Mononuclear cell (primary cell): ENCODE results near the gene FRAS1. TPM values are rescaled to one million over a fixed set of nuclear protein-coding genes. Genes with fewer than 3 reads are reported as not detected.

ENCODE experiments used
- H3K27me3 ChIP-seq: 2 replicates; pipeline ENCODE4 v1.6.0; 2011; ENCODE audit warnings: low read length, control low read depth; ENCODE audit not compliant: insufficient read depth
- H3K4me1 ChIP-seq: 2 replicates; pipeline ENCODE4 v1.5.1; 2011; ENCODE audit warnings: mild to moderate bottlenecking, low read length, control low read depth; ENCODE audit not compliant: insufficient read depth
- H3K4me3 ChIP-seq: 2 replicates; pipeline ENCODE4 v1.5.1; 2011; ENCODE audit warnings: mild to moderate bottlenecking, low read length, moderate library complexity
- H3K9me3 ChIP-seq: 2 replicates; pipeline ENCODE4 v1.5.1; 2011; ENCODE audit warnings: low read depth, mild to moderate bottlenecking, control low read depth, low read length
- total RNA-seq: library from RNA; depleted of rRNA; stranded (reverse); fragments of >200 nt; gene quantifications from one replicate; pipeline ENCODE4 v1.2.3, GENCODE V29; 2012

FRAS1 gene
- total RNA-seq, 1 donor = under 0.01 TPM

GRCh38 chr4:78040431-78040830 is 16.7 kb upstream of the FRAS1 start:
- Histone ChIP-seq H3K4me3 (no peak overlapping the region), H3K27me3 (no peaks in the 10 kb centered on the region), H3K4me1 (no peaks in the 10 kb centered on the region), H3K9me3 (no peaks in the 10 kb centered on the region)

DNA sequence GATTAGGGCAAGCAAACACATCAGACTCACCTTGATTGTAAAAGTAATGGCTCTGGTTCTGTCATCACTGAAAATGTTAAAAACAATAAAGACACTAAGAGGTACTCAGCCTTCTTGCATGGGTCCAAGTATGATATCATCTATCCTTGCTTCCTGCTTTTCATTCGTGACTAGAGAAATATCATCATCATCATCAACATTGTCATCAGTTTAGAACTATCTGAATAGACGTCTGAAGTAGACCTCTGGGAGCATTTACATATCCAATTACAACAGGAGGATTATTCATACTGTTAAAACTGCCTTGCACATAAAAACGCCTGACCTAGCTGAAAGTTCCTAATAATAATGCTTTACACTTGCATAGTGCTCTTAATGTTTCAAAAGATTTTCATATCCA is 9.8 kb upstream of the FRAS1 start:
- Histone ChIP-seq H3K27me3 (peaks cover 18% of the 10 kb centered on the region), H3K4me3 (no peak overlapping the region), H3K9me3 (no peaks in the 10 kb centered on the region), H3K4me1 (no peaks in the 10 kb centered on the region)

DNA sequence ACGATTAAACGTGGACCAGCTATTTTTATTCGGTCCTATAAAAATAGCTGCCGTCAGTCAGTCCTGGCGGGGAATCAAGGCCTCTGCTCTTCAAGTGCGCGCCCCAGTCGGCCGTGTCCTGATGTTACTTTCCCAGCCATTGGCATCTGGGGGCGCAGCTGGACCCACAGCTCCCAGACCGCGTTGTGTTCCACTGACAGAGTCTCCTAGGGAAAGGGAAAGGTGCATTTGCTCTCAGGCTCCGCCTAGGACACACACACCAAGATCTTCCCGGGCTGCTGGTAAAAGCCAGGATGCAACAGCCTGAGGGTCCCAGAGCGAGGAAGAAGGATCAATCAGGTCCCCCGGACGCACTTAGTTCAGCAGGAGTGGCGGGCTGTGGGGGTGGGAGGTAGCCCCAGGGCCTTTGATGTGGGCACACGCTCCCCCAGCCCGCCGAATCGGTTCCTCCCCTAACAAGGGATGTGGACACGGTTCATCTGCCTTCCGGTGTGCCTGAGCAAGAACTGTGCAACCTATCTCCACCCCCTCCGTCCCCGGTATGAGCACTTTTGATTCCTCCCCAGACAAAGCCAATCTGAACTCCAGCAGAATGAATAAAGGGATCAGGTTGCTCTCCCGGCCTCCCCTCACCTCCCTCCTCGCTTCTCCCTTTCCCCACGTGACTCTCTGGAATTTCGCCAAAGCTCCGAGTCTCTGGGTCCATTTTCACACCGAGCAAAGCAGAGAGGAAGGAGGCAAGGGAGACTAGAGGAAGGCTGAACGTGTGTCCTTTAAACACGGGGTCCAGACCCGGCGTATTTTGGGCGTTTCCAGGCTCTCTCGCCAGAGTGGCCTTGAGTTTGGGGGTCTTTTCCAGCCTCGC is 626 bp upstream of the FRAS1 start:
- peak overlapping the region; percentile 33 for H3K4me3 ChIP-seq
- H3K4me1 ChIP-seq = peaks cover 35% of the 10 kb centered on the region
- H3K9me3 ChIP-seq = no peaks in the 10 kb centered on the region
- peaks cover 72% of the 10 kb centered on the region for H3K27me3 ChIP-seq

GRCh38 chr4:78057600-78058550 is 752 bp downstream of the FRAS1 start:
- Histone ChIP-seq H3K4me1 (peaks cover 35% of the 10 kb centered on the region), H3K27me3 (peaks cover 82% of the 10 kb centered on the region), H3K9me3 (no peaks in the 10 kb centered on the region), H3K4me3 (peak overlapping the region; percentile 33)

DNA sequence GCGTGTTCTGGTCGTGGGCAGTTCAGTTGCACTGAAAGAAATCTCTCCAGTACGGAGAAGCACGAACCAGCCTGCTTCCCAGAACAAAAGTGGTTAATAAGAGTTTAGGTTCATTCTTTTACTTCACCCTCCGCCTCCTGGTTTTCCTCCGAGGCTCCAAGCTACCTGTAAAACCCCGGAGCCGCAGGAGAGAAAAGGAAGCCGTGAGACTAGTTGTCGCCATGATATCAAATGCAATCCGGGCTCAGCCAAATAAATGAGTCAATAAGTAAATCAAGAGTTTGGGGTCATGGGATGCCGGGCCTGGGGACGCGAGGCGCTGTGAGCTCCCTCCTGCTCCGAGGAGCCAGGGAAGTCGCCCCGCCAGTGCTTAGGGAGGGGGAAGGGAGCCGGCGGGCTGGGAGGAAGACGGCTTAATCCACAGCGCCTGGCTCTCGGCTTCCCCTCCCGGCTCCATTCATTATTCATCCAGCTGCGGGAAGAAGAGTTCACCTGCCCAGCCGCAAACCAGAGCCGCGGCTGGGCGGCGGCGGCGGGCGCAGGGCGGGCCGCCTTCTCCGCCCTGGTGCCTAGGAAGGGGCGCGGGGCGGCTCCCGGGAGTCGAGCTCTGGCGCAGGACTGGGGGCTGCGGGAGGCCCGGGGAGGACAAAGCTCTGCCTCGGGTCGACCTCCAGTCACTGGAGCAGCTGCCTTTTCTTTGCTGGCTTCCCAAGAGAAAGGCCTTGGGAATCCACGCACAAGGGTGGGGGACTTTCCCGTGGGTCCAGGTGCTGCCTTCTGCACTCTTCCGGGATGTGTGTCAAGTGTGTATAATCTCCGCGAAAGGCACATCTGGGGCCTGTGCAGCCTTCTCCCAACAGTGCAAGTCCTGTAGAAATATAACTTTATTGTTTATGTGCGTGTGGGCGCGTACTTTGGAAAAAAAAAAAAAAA is 1.7 kb downstream of the FRAS1 start:
- H3K27me3 ChIP-seq = peaks cover 82% of the 10 kb centered on the region
- H3K4me3 ChIP-seq = no peak overlapping the region
- peaks cover 35% of the 10 kb centered on the region for H3K4me1 ChIP-seq
- H3K9me3 ChIP-seq = no peaks in the 10 kb centered on the region

DNA sequence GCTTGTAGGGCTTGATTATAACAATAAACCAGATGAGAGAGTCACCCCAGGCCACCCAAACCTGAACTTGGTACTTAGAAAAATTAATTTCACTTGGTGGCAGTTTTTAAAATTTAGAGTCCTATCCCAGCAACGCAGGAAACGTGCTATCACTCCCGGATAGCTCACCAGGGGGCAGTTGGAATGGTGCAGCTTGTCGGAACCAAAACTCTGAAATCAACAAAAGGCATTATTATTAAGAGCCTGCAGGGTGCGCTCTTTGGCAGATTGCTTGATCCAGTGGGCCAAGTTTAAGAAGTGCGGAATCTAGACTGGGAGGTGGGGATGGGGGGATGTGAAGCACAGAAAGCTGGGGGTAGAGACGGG is 2.4 kb downstream of the FRAS1 start:
- Histone ChIP-seq H3K4me1 (peaks cover 35% of the 10 kb centered on the region), H3K9me3 (no peaks in the 10 kb centered on the region), H3K27me3 (peaks cover 78% of the 10 kb centered on the region), H3K4me3 (no peak overlapping the region)

DNA sequence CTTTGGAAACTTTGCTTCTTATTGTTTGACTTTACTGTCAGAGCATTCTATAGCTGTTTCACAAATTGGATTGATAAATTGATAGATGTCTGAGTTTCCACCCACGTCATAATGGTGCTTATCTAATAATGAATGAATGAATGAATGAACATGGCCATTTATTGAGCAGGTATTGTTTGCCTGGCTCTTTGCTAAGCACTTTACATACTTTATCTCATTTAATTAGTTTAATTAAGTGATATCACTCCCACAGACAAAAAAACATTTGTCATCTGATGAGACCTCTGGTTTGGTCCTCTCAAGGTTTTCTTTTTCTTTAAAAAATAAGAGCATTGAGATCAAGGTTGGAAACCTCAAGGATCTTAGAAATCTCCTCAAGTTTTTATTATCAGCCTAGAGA is 2.8 kb downstream of the FRAS1 start:
- Histone ChIP-seq H3K9me3 (no peaks in the 10 kb centered on the region), H3K4me3 (no peak overlapping the region), H3K27me3 (peaks cover 81% of the 10 kb centered on the region), H3K4me1 (peaks cover 35% of the 10 kb centered on the region)

DNA sequence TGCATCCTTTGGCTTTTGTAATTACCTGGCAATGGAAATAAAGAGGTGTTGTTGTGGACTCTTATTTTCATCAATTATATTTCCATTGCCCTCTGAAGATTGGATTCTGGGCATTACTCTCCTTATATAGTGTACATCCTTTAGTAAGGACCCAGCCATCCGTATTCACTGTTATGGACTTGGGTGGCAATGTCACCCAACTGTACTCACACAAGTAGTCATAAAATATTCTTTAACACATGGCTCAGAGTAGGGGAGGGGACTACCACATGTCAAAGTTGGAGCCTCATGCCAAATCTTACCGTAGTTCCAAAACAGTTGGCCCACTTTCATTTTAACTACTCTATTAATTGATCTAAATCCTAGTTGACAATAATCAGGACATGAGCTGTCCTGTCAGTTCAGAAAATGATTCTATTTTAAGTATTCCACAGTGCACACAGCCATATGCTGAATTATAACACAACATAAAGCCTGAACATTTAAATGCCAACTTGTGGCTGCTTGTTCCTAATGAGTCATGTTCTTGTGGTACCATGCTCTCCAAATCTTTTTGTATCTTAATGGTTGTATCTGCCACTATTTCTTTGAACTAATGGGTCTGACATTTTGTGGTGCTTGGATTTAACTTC is 4.9 kb downstream of the FRAS1 start:
- Histone ChIP-seq H3K9me3 (no peaks in the 10 kb centered on the region), H3K27me3 (peaks cover 79% of the 10 kb centered on the region)

GRCh38 chr4:78065508-78066192 is 8.5 kb downstream of the FRAS1 start:
- H3K9me3 ChIP-seq = no peaks in the 10 kb centered on the region
- no peaks in the 10 kb centered on the region for H3K4me1 ChIP-seq
- peaks cover 44% of the 10 kb centered on the region for H3K27me3 ChIP-seq
- no peak overlapping the region for H3K4me3 ChIP-seq

More for the DNA sequence above, 4.9 kb downstream of the FRAS1 start:
- no peak overlapping the region for H3K4me3 ChIP-seq
- peaks cover 25% of the 10 kb centered on the region for H3K4me1 ChIP-seq

- H3K9me3 ChIP-seq = no peaks in the 10 kb centered on the region
- no peak overlapping the region for H3K4me3 ChIP-seq
- no peaks in the 10 kb centered on the region for H3K4me1 ChIP-seq
- peaks cover 35% of the 10 kb centered on the region for H3K27me3 ChIP-seq
Observed at GRCh38 chr4:78068481-78068880, 11.4 kb downstream of the FRAS1 start.

GRCh38 chr4:78069319-78069718 is 12.2 kb downstream of the FRAS1 start:
- H3K27me3 ChIP-seq = peaks cover 42% of the 10 kb centered on the region
- H3K4me1 ChIP-seq = no peaks in the 10 kb centered on the region
- no peaks in the 10 kb centered on the region for H3K9me3 ChIP-seq
- no peak overlapping the region for H3K4me3 ChIP-seq

- Histone ChIP-seq H3K4me3 (no peak overlapping the region), H3K27me3 (peaks cover 42% of the 10 kb centered on the region)
Observed at GRCh38 chr4:78069859-78070258, 12.7 kb downstream of the FRAS1 start.

DNA sequence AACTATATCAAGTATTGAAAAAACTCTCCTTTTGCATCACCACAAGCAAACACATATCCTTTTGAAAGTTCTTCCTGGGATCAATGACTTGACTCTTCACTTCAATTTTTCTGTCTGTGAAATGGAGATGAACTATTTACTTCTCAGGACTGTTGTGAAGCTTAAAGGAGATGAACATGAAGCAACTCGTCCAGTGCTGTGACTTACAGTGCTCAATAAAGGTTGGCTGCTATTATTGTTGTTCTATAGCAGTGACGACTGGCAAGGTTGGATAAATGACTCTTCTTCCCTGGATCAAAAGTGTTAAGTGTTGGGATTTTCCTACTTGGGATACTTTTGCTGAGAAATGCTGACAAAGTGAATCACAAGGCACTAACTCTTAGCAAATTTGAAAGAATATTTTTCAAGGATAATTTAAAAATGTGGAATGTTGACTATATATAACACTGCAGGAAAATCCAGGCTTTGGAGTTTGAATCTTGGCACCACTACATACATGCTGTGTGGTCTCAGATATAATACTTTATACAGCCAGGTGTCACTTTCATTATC is 13.7 kb downstream of the FRAS1 start:
- Histone ChIP-seq H3K27me3 (peaks cover 35% of the 10 kb centered on the region), H3K4me1 (no peaks in the 10 kb centered on the region), H3K9me3 (no peaks in the 10 kb centered on the region), H3K4me3 (no peak overlapping the region)

More at GRCh38 chr4:78069859-78070258, 12.7 kb downstream of the FRAS1 start:
- no peaks in the 10 kb centered on the region for H3K9me3 ChIP-seq
- no peaks in the 10 kb centered on the region for H3K4me1 ChIP-seq
